GM12801 (cell line): ENCODE data around the gene IER5.

Experiments
- TF ChIP-seq, protein P1 (sequence below): IDR thresholded peaks from one replicate; pipeline ENCODE4 v1.5.1; 2011; ENCODE audit warnings: control low read depth; ENCODE audit not compliant: insufficient read length; ENCODE audit errors: extremely low read depth

IER5 gene

DNA sequence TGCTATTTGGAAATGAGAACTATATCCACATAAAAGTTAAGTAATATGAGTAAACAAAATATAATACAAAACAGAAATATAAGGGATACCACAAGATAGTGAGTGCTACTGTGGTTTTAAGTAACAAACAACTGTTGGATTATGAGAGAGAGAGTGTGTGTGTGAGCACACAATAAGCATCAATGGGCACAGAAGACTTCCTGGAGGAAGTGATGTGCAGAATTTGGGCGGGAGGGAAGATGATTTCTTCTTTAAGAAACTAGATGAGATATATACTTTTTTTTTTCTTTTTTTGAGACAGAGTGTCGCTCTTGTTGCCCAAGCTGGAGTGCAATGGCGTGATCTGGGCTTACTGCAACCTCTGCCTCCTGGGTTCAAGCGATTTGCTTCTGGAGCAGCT lies 7.9 kb upstream of the IER5 start:
- TF ChIP-seq, protein P1, sequence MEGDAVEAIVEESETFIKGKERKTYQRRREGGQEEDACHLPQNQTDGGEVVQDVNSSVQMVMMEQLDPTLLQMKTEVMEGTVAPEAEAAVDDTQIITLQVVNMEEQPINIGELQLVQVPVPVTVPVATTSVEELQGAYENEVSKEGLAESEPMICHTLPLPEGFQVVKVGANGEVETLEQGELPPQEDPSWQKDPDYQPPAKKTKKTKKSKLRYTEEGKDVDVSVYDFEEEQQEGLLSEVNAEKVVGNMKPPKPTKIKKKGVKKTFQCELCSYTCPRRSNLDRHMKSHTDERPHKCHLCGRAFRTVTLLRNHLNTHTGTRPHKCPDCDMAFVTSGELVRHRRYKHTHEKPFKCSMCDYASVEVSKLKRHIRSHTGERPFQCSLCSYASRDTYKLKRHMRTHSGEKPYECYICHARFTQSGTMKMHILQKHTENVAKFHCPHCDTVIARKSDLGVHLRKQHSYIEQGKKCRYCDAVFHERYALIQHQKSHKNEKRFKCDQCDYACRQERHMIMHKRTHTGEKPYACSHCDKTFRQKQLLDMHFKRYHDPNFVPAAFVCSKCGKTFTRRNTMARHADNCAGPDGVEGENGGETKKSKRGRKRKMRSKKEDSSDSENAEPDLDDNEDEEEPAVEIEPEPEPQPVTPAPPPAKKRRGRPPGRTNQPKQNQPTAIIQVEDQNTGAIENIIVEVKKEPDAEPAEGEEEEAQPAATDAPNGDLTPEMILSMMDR, result no peak

DNA sequence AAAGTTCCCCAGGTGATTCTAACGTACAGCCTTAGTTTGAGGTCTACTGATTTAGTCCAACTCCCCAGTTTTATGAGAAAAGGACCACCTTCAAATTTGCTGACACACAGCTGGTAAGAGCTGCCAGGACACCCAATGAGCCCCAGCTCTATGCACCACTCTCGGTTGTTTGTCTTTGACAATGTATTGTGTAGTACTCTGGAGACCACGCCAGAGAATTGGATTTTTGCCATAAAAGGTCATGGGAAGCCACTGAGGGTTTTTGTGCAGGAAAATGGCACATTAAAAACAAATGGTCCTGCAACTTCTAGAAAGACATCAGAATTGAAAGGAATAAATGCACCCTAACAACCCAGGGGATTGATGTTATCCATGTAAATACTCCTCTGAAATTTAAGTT lies 7.1 kb upstream of the IER5 start:
- TF ChIP-seq, protein P1, result no peak

DNA sequence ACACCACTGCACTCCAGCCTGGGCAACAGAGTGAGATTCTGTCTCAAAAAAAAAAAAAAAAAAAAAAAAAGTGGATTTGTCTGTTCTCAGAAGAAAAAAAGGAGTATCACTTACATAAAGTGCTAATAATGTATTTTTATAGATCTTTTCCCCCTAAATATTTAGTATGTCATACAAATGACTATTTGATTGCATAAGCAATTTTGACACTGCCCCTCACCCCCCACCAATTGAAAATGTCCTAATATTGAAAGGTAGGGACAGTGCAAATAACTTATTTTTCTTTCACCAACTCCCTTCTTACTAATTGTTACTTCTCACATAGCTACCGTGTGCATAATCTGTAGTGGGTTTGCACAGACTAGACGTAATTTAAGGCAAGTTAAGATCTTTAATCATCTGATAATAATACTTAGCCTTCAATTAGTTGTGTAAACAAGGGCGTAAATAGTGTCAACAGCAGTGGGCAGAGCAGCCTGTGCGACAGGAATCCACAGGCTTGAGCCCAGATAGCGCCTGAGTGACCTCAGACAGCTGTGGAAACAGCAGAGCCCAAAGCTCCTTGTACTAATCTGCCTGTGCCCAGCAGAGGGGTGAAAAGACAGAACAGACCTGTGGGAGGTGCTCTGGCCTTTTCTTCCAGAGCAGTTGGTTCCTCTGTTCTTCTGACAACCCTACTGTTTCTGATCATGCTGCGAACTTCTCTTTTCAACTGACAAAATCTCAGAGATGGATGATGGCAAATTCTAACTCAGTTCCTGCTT lies 4.5 kb upstream of the IER5 start:
- TF ChIP-seq, protein P1, result no peak

DNA sequence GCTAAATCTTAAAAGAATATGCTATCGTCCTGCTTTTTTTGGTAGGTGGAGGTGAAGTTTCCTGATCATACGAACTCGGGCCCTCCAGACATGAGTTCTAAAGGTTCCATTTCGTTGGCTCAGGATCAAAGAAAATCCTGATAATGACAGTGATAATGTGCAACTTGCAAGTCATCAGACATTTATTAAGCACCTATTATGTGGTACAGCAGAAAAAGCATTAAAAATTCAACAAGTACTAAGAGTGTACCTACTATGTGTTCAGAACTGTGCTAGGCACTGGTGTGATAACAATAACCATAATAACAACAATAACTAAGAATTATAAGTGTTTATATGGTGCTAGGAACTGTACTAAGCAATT lies 3.9 kb upstream of the IER5 start:
- TF ChIP-seq, protein P1, result no peak

DNA sequence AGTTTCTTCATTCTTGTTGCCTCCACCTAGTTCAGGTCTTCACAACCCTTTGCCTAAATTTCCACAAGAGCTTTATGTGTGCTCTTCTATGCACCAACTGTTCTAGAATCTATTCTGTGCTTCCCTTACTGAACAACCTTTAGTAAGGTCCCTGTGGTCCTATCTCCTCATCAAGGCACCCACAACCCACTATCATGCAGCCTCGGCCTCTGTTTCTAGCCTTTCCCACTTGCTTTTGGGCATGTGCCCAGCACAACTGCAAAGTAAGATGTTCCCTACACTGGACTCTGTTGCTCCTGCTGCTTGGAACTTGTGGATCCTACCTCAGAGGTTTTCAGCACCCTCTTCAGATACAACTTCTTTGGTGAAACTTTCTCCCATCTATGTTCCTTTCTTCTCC lies 2.4 kb upstream of the IER5 start:
- TF ChIP-seq, protein P1, result no peak

DNA sequence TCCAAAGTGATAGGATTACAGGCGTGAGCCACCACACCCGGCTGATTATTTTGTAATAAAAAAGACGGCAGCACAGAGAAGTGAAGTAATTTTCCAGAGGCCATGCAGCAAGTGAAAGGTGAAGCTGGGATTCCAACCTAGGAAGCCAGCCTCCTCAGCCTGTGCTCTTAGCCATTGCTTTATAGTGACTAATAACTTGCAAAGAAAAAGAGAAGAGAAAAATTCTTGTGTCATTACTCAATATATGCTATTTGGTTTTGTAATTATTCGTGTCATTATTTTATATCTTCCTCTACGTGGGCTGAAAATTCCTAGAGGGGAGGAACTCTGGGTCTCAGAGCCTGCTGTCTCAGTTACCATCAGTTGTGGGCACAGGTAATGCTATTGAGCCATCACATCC lies 1.6 kb upstream of the IER5 start:
- TF ChIP-seq, protein P1, result no peak

DNA sequence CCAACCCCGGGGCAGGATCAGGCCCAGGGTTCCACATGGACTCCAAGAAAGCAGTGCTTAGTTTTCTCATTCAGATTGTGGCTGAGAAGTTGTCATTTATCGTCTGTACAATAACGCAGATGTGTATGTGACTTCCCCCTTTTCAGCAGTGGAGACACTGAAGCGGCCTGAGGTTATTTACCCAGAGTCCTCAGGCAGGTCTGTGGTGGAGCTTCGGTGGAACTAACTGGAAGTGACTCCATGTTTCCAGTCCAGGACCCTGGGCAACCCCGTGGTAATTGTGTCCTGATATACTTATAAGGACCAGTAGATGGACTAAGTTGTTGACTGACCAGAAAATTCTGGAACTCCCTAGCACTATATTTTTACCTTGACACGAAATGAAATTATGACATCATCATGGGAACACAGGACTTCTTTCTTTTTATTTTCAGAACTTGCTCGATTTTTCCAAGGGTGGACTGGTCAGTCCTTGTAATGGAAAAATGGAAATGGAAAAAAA lies 1.0 kb upstream of the IER5 start:
- TF ChIP-seq, protein P1, result no peak
